Coronary artery (tissue), 2 donors: ENCODE measurements around the gene BHLHE23.

Experiments used
- DNase-seq: peaks from one replicate; pipeline ENCODE4 v3.0.0-alpha.2; 2017; ENCODE audit warnings: low spot score
- H3K27ac ChIP-seq, 2 donors: fragments of 200-600 bp; sonication (generic); one replicate each; pipeline ENCODE4 v1.5.1; 2016 to 2019
- H3K4me3 ChIP-seq: fragments of 200-600 bp; sonication (generic); 2 replicates; pipeline ENCODE4 v1.5.1; 2016; ENCODE audit warnings: mild to moderate bottlenecking, moderate library complexity
- TF ChIP-seq, protein P1 (sequence below): fragments of 200-600 bp; sonication (generic); IDR thresholded peaks from one replicate; pipeline ENCODE4 v1.5.1; 2019; ENCODE audit warnings: antibody characterized with exemption

The BHLHE23 gene

DNA sequence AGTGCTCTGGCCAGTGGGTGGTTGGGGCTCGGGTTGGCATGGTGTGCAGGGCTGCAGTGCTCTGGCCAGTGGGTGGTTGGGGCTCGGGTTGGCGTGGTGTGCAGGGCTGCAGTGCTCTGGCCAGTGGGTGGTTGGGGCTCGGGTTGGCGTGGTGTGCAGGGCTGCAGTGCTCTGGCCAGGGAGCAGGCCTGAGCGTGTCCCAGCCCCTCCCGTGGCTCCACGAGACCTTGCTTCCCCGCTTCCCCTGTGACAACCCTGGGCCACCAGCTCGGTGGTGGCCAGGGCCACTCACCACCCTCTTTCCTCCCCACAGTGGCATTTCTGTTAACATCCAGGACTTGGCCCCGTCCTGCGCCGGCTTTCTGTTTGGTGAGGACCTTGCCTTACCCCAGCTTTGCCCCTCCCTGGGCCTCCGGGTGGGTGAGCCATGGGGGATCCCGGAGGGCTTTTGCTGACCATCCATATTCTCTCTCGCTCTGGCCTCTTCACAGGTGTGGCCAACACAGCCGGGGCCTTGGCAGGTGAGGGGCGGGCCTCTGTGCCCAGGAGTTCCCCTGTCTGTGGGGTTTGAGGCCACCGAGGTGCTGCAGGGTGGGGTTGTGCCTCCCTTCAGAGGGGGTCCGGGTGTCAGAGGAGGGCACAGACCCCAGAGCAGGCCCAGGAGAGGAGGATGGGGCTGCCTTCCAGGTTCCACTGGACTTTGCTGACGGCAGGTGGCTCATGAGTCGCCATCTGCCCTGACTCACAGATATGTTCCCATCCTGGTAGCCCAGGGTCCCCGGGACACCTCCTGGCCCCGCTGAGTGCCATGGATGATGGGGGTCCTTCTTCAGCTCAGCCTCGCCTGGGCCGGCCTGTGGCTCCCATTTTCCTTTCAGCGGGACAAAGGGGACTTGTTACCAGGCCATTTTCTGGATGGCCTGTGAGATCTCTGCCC, 40.3 kb downstream of the BHLHE23 start:
- TF ChIP-seq, protein P1, sequence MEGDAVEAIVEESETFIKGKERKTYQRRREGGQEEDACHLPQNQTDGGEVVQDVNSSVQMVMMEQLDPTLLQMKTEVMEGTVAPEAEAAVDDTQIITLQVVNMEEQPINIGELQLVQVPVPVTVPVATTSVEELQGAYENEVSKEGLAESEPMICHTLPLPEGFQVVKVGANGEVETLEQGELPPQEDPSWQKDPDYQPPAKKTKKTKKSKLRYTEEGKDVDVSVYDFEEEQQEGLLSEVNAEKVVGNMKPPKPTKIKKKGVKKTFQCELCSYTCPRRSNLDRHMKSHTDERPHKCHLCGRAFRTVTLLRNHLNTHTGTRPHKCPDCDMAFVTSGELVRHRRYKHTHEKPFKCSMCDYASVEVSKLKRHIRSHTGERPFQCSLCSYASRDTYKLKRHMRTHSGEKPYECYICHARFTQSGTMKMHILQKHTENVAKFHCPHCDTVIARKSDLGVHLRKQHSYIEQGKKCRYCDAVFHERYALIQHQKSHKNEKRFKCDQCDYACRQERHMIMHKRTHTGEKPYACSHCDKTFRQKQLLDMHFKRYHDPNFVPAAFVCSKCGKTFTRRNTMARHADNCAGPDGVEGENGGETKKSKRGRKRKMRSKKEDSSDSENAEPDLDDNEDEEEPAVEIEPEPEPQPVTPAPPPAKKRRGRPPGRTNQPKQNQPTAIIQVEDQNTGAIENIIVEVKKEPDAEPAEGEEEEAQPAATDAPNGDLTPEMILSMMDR: no peak

DNA sequence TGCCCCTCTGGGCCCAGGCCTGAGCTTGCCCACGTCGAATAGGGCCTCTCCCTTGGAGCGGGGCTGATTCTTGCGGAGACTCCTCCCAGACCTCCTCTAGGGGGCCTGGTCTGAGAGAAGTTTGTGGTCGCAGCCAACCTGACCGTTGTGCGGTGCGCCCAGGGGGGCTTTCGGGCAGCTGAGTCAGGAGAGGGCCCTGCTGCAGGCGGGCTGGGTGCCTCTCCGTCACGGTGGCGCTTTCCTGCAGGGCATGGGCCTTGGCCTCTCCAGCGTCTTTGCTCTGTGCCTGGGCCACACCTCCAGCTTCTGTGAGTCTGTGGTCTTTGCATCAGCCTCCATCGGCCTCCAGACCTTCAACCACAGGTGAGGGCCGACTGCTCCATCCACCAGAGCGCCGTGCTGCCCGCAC, 41.4 kb downstream of the BHLHE23 start:
- Histone ChIP-seq H3K27ac (no peak overlapping the region), H3K4me3 (no peak overlapping the region)
- DNase-seq: no peak
- TF ChIP-seq, protein P1: no peak

More for the DNA sequence above, 40.3 kb downstream of the BHLHE23 start:
- Histone ChIP-seq H3K27ac (no peak overlapping the region), H3K4me3 (no peak overlapping the region)
- no peak for DNase-seq

DNA sequence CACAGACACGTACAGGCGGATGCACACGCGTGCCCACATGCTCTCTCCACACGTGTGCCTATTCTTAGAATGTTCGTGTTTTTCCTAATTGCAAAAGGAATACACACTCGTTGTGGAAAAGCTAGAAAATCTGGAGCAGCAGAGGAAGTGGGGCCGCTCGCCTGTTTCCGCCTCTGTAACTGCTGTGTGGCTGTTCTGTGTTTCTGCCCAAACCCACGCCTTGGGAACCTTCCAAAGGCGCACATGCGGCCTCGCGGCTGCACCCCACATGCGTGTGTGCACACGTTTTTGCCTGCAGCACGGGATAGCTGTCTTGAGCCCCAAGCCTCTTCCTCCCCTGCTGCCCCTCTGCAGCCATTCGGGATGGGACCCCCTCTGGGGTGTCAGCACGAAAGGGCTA, 42.1 kb downstream of the BHLHE23 start:
- DNase-seq: no peak
- H3K27ac ChIP-seq: no peak overlapping the region
- TF ChIP-seq, protein P1: no peak
- no peak overlapping the region for H3K4me3 ChIP-seq

DNA sequence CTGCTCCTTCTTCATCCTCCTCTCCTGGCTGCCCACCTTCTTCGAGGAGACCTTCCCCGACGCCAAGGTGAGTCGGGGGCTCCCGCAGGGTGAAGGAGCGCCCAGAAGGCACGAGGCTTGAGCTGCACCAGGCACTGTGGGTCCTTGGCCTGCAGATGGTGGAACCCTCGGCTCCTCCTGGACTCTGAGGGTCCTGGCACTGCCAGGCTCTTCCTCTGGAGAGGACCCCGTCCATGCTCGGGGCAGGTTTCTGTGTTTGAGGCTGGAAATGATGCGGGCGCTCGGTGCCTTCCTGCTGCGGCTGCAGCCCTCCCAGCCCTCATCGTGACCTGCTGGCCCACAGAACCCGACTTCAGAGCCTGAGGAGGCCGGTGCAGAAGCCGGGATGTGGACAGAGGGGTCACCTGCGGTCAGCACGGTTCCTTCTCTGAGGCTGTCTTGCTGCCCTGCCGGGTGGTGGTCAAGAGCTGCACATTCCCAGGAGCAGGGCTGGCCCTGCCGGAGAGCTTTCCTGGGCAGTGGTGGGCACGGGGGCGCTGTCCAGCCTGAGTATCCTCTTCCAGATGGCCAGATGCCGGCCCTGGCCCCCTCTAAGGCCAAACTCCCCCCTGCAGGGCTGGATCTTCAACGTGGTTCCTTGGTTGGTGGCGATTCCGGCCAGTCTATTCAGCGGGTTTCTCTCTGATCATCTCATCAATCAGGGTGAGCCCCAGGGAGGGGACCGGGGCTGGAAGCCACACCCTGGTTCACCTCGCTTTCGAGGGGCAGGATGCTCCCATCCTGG, 43.0 kb downstream of the BHLHE23 start:
- Histone ChIP-seq H3K27ac (no peak overlapping the region), H3K4me3 (no peak overlapping the region)
- DNase-seq: no peak
- TF ChIP-seq, protein P1: no peak

DNA sequence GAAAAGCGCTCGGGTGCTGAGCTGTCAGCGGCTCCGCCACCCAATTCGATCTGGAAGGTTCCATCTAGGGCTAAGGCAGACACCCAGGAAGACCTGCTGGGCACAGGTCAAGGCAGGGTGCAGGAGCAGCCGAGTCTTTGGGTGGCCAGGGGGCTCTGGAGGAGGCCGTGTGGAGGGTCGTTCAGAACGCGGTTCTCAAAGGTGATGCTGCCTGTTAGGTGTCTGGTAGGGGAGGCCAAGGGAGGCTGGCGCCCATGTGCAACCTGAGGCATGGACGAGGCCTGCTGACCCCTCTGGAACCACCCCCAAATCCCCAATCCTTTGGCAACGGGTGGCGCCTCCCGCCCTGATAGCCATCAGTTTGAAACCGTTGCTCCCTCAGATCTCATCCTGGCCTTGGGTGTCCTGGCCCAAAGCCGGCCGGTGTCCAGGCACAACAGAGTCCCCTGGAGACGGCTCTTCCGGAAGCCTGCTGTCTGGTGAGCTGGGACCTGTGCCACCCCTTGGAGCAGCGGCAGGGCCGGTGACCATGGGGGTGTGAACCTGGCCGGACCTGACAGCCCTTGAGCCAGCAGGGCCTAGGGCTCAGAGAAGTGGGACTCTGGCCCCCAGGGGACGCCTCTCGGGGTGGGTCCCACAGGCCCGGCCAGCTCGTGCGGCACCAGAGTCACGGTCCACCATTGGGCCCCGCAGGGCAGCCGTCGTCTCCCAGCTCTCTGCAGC, 43.7 kb downstream of the BHLHE23 start:
- Histone ChIP-seq H3K4me3 (no peak overlapping the region), H3K27ac (no peak overlapping the region)
- no peak for DNase-seq
- TF ChIP-seq, protein P1: no peak

DNA sequence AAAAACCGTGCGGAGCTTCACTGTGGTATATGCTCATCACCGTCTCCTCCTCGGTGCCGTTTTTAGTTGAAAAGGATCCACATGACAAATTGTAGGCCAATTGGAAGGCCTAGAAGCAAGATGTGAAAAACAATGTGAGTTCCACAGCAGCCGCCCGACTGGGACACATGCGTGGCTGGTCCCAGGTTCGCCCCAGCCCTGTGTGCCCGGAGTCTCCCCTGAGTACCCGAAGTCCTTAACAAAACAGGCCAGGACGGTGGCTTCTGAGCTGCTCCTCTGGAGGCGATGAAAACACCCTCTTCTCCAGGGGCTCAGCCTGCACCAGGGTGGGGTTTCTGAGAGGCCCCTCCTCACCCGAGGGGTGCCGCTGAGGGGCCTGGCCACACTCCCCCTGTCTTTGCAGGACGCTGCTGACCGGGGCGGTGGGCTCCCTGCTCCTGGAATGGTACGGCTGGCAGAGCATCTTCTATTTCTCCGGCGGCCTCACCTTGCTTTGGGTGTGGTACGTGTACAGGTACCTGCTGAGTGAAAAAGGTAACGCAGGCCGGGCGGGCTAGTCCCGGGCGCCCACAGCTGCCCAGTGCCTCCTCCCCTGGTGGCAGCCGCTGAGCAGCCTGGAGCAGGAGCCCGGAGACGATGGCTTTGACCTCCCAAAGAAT, 44.4 kb downstream of the BHLHE23 start:
- Histone ChIP-seq H3K27ac (no peak overlapping the region), H3K4me3 (no peak overlapping the region)
- TF ChIP-seq, protein P1: no peak
- DNase-seq: no peak
